K562 (cell line): ENCODE measurements around the gene ACHE. TPM values are rescaled to one million over a fixed set of nuclear protein-coding genes. Genes with fewer than 3 reads are reported as not detected.

Experiments
- HCFC1 ChIP-seq: IDR thresholded peaks from 2 replicates; pipeline ENCODE4 v1.6.1; 2012; ENCODE audit warnings: low read depth, low read length, improper control_type of control experiment
- MEIS2 ChIP-seq: fragments of 450-650 bp; IDR thresholded peaks from 2 replicates; pipeline ENCODE4 v1.6.1; 2014; ENCODE audit warnings: mild to moderate bottlenecking; ENCODE audit not compliant: partially characterized antibody
- PBX2 ChIP-seq, 2 experiments: IDR thresholded peaks in 1 of 2; conservative IDR thresholded peaks in 1 of 2; 2 replicates each; pipeline ENCODE4 v1.6.1; 2016; ENCODE audit warnings: low read depth in 2 of 2, mild to moderate bottlenecking in 1 of 2, missing compliant biosample characterization in 1 of 2, missing genetic modification characterization in 1 of 2, moderate library complexity in 1 of 2
- POLR2B ChIP-seq: fragments of 450-650 bp; IDR thresholded peaks from 2 replicates; pipeline ENCODE4 v1.6.1; 2018; ENCODE audit warnings: low read depth; ENCODE audit not compliant: partially characterized antibody
- ZFP36 ChIP-seq: fragments of 150-350 bp; IDR thresholded peaks from 2 replicates; pipeline ENCODE4 v1.6.1; 2018; ENCODE audit warnings: low read length, low read depth; ENCODE audit not compliant: partially characterized antibody
- polyA plus RNA-seq, 8 experiments: library from polyadenylated mRNA; depleted of rRNA in 4 of 8; stranded (reverse) in 5 of 8; unstranded in 3 of 8; fragments of >200 nt; fragmentation: Nextera tagmentation in 2 of 8; fragmentation: Illumina TruSeq in 1 of 8; extraction: Ambion mirVana in 2 of 8; extraction: Trizol in 1 of 8; gene quantifications; 2 replicates each; pipeline versions ENCODE4 v1.2.1 to v1.2.3, GENCODE V29; 2011 to 2014; ENCODE audit warnings: inconsistent platforms in 1 of 8, missing spikeins in 1 of 8
- total RNA-seq, 7 experiments: library from RNA; depleted of rRNA in 6 of 7; stranded (reverse); fragments of >200 nt in 6 of 7; fragmentation: Illumina TruSeq in 2 of 7; extraction: Trizol in 2 of 7; gene quantifications; 2 replicates each; pipeline versions ENCODE4 v1.2.1 to v1.2.3, GENCODE V29; 2011 to 2021; ENCODE audit warnings: low replicate concordance in 1 of 7
- TF ChIP-seq, protein P1 (sequence below), 2 experiments: fragments of 450-650 bp in 1 of 2; sonication (generic) in 1 of 2; formaldehyde crosslinking in 1 of 2; IDR thresholded peaks; 2 replicates each; pipeline versions ENCODE4 v1.7.1 to v1.9.0; 2016 to 2022; ENCODE audit warnings: inconsistent platforms in 1 of 2, mild to moderate bottlenecking in 1 of 2, missing genetic modification reagents in 1 of 2
- TF ChIP-seq, protein P2 (sequence below): fragments of 450-650 bp; IDR thresholded peaks from 2 replicates; pipeline ENCODE4 v1.6.1; 2016

The ACHE gene
- total and polyA plus RNA-seq, 9 of the 15 experiments (the other 6 are each of a cell fraction or from before 2014, with no cell fraction given) = 0.04 to 8.8 (median 1.9) TPM

DNA sequence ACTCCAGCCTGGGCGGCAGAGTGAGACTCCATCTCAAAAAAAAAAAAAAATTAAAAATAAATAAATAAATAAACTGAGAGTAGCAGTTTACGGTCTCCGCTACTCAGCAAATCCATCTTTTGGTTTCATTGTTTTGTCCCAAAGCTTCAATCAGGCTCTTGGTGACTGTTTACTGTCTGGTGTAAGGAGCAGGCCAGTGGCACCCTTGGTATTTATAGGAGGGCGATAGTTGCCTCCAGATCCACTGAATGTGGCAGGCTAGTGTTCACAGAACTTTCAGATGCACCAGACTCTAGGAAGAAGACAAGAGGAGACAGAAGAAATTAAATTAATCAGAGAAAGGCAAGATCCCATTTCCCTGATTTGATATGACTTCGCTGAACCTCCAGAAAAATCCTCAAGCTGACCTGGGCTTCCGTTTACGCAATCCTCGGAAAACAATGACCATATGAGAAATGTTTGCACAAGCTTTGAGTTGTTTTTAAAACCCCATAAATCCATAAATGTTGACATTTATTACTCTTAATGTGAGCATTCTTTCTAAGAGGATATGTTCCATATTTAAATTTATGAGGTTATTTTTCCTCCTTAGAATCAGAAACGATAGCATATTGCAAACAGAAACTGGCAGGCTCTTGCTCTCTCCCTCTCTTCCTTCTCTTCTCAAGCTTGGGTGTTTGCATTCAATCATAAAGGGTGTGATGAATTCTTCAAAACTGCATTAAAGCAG, 46.5 kb upstream of the ACHE start (continued):
- TF ChIP-seq, protein P1, sequence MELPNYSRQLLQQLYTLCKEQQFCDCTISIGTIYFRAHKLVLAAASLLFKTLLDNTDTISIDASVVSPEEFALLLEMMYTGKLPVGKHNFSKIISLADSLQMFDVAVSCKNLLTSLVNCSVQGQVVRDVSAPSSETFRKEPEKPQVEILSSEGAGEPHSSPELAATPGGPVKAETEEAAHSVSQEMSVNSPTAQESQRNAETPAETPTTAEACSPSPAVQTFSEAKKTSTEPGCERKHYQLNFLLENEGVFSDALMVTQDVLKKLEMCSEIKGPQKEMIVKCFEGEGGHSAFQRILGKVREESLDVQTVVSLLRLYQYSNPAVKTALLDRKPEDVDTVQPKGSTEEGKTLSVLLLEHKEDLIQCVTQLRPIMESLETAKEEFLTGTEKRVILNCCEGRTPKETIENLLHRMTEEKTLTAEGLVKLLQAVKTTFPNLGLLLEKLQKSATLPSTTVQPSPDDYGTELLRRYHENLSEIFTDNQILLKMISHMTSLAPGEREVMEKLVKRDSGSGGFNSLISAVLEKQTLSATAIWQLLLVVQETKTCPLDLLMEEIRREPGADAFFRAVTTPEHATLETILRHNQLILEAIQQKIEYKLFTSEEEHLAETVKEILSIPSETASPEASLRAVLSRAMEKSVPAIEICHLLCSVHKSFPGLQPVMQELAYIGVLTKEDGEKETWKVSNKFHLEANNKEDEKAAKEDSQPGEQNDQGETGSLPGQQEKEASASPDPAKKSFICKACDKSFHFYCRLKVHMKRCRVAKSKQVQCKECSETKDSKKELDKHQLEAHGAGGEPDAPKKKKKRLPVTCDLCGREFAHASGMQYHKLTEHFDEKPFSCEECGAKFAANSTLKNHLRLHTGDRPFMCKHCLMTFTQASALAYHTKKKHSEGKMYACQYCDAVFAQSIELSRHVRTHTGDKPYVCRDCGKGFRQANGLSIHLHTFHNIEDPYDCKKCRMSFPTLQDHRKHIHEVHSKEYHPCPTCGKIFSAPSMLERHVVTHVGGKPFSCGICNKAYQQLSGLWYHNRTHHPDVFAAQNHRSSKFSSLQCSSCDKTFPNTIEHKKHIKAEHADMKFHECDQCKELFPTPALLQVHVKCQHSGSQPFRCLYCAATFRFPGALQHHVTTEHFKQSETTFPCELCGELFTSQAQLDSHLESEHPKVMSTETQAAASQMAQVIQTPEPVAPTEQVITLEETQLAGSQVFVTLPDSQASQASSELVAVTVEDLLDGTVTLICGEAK (IDR thresholded peaks at IDR 0.05) = no peak
- TF ChIP-seq, protein P1 (CRISPR knock-in tag; IDR thresholded peaks at IDR 0.05) = no peak
- TF ChIP-seq ZFP36 (no peak), HCFC1 (no peak), PBX2 (CRISPR knock-in tag; IDR thresholded peaks at IDR 0.05; ENCODE audit: low read depth) (no peak), PBX2 (tag; conservative IDR thresholded peaks at IDR 0.05; ENCODE audit: low read depth) (peak; percentile 73), POLR2B (no peak), MEIS2 (peak; percentile 75)
- TF ChIP-seq, protein P2, sequence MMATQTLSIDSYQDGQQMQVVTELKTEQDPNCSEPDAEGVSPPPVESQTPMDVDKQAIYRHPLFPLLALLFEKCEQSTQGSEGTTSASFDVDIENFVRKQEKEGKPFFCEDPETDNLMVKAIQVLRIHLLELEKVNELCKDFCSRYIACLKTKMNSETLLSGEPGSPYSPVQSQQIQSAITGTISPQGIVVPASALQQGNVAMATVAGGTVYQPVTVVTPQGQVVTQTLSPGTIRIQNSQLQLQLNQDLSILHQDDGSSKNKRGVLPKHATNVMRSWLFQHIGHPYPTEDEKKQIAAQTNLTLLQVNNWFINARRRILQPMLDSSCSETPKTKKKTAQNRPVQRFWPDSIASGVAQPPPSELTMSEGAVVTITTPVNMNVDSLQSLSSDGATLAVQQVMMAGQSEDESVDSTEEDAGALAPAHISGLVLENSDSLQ = no peak
